Activated CD4-positive, alpha-beta T cell treated with anti-CD3 and anti-CD28 coated beads, Interleukin-2, amount 50 U/mL, for 4 hours (primary cell): ENCODE results near the gene RPL5.

ENCODE experiments used
- DNase-seq, 2 experiments: peaks; one replicate each; pipeline ENCODE4 v3.0.0-alpha.2; 2020

The RPL5 gene

DNA sequence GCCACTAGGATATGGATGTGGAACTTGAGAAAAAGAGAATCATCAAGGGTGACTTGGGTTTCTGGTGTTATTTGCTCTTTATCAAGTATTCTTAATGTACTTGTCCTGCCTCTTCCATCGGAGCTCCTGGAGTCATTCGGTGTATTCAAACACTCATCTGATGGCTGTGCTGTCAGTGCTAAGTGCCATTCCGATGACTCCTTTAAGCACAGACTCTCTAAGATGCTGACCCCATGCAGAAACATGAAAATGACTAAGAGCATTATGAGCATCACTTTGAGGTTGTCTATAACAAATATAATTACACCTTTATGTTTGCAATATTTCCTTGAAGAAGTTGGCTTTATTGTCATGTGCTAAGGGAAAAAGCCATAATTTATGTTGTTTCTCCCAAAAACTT lies 11.3 kb upstream of the RPL5 start:
- DNase-seq: no peak

DNA sequence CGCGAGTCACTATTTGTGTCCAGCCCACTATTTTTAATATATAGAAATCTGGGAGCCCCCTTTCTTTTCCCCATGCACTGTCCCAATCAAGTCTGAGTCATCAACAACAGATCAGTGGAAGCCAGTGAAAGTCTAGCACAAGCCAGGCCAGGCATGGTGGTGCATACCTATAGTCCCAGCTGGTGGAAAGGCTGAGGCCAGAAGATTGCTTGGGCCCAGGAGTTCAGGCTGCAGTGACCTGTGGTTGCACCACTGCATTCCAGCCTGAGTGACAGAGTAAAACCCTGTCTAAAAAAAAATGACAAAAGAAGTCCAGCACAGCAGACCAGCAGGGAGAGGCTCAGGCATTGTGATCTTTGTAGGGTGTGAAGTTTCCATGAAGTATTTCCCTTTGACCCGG lies 9.0 kb upstream of the RPL5 start:
- no peak for DNase-seq

DNA sequence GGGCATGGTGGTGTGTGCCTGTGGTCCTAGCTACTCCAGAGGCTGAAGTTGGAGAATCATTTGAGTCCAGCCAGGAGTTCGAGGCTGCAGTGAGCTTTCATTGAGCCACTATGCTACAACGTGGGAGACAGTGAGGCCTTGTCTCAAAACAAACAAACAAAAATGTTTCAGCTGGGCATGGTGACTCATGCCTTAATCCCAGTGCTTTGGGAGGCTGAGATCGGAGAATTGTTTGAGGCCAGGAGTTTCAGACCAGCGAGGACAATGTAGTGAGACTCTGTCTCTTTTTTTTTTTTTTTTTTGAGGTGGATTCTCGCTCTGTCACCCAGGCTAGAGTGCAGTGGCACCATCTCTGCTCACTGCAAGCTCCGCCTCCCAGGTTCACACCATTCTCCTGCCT lies 5.0 kb upstream of the RPL5 start:
- DNase-seq: no peak

DNA sequence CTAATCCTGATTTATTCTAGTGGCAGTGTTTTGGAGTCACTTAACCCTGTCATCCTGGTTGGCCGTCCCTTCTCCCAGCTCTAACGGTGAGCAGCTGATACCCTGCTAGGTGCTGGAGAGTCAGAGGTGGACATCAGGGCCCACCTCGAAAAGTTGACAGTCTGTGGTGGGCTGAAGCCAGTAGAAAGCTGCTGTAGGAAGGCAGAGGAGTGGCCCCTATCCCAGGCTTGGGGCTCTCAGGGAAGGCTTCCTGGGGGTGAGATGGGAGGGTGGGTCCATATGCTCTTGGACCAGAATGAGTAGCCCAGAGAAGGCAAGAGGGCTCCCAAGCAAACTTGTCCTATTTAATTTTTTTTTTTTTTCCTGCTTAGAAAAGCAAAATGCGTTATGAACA lies 475 bp upstream of the RPL5 start:
- DNase-seq: no peak

DNA sequence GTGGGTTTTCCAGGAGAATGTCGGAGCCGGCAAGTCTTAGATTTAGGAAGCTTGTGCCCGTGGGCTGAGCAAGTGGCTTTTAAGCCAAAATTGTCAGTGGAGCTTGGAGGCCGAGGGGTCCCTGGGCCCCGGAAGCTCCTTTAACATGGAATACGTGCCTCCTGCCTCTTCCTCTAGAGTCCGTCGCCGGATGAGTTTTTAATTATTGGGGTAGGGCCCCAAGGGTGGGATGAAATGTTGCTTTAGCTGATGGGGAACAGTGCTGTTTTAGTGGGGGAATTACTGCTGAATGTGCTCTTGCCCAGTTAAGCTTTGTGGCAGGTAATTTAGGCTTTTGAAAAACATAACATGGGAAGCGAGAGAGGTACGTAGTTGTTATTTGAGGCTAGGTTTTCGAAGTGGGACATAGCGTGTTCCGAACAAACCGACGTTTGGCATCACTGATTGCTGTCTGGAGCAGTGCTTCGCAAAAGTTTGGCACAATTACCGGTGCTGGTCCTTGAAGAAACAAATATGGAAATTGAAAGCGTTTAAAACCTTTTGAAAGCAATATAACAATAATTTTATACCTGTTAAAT lies 786 bp downstream of the RPL5 start:
- DNase-seq: no peak

DNA sequence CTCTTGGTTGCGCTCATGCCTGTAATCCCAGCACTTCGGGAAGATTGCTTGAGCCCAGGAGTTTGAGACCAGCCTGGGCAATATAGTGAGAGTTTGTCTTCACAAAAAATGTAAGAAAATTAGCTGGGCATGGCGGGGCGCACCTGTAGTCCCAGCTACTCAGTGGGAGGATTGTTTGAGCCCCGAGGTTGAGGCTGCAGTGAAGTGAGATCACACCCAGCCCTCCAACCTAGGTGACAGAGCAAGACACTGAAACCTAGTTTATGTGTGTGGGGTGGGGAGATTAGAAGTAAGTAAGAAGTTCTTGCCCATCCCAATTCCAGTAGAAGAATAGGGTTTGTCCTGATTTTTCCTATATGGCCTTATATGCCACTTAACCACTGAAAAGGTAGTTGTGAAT lies 2.0 kb downstream of the RPL5 start:
- no peak for DNase-seq

DNA sequence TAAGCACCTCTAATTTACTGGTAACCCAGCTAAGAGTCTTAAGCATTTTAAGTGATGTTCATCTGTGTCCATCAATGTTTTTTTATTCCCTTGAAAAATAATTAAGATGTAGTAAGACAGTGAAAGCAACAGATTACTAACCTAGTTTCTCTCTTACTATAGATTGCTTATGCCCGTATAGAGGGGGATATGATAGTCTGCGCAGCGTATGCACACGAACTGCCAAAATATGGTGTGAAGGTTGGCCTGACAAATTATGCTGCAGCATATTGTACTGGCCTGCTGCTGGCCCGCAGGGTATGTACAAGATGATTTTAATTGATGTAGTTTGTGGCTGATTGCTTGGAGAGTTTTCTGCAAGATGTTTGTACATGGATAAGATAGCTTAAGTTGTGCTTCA lies 2.8 kb downstream of the RPL5 start:
- no peak for DNase-seq

DNA sequence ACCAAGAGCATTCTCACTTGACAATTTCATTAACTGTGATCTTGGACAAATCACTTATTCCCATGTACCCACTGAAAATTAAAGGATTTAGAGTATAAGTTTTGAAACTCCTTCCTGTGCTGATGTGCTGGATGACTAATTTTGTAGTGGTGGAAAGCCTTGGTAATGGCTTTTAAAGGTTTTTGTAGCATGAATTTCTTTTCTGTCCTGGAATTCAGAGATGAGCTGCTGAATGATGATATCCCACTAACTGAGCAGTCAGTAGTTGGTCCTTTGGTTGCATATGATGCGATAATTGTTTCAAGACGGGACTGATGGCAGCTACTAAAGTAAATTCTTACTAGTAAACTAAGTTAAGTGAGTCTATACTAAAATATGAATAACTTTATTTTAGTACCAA lies 5.2 kb downstream of the RPL5 start:
- no peak for DNase-seq

DNA sequence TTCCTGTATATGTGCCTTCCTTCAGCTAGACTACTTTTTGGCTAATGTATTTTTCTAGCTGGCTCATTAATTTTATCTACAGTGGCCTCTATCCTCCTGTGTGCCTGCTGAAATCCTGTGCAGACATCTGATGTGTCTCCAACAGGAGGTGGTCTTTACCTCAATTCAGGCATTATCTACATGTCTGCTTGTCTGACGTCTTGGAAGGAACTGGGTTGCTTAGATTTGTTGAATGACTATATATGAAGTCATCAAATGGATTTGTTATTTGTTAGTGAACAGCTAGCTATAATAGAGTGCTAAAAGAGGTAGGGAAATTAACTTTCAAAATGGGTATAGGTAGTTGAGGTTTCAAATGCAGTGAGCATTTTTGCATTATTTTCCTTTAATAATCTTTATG lies 6.7 kb downstream of the RPL5 start:
- no peak for DNase-seq

DNA sequence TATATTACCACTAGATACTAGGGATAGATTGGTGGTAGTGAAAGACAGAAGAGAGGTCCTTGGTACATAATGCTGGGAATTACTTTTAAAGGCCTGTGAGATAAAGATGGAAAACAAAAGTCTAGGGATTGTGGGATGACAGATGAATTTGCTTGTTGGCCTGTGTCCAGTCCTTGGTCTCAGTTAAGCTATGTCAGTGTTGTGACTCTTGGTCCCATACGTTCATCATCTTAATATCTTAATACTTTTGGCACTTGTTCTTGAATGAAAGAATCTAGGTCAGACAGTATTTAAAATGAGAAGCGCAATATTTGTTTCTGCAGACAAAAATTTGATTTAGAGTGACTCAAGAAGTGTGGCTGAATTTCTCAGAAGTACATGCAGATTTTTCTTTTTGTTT lies 7.6 kb downstream of the RPL5 start:
- no peak for DNase-seq

DNA sequence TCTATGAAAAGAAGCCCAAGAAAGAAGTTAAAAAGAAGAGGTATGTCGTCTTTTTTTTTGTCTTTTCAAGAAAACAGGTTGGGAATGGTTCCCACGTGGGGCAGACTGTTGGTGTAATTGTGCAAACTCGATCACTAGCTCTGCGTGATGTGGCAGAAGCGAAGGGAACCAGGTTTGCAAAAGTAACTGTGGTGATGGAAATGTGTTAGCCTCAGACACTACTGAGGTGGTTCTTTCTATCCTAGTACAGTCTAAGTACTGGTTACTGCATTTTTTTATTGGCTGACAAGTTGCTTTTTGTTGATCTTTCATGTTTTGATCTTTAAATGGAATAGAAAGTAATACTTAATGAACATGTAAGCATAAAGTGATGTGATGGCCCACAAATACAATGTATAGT lies 8.8 kb downstream of the RPL5 start:
- DNase-seq: no peak

DNA sequence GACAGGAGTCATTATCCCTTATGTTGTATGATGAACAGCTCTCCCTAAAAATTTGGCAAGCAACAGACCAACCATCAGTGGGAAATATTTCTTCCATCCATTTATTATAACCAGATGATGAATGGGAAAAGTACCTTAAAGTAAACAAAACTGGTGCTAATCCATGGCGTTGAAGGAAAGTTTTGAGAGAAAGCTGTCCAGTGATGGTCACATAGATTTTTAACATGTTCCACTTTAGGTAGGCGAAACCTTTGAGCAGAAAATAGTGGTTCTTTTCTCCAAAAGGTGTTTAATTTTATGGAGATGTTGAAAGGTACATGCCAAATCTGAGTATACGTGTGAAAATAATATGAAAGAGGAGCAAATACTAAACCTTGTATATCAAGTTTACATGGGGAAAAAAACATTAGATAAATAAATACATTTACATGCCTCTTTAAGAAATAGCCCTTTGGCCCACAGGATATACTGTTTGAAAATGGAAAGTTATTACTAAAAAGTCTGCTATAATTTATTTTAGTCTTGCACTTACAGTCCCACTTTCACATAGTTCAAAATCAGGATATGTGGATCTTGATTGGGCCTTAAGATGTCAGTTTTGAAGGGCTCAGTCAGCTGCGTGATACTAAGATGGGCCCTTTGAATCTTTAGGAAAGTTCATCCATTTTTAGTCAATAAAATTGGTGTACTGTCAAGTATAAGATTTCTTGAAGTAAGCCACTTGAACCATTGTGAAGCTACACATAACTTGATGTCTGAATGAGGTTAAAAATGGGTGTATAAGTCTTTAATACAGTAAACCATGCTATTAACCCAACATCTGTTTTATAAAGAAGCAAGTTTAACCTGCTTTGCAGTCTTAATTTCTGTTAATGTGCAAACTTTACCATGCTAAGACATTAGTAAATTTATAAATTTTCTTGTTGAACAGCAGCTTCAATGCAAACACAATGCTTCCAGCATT lies 10.5 kb downstream of the RPL5 start:
- no peak for DNase-seq

DNA sequence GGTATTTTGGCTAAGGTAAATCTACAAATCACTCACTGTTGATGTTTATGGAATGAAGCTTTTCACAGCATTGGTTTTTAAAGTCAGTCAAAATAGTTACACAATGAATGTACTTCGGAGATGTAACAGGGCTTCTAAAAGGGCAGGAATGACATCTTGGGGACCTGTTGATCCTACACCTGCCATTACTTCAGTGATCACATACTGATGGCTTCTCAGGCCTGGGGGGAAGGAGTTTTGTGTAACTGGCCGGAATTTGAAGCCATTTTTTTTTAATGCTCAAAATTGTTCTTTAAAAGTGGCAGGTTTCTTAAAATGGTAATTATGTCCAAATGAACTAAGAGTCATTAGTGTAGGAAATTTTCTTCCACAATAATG lies 11.2 kb downstream of the RPL5 start:
- no peak for DNase-seq

DNA sequence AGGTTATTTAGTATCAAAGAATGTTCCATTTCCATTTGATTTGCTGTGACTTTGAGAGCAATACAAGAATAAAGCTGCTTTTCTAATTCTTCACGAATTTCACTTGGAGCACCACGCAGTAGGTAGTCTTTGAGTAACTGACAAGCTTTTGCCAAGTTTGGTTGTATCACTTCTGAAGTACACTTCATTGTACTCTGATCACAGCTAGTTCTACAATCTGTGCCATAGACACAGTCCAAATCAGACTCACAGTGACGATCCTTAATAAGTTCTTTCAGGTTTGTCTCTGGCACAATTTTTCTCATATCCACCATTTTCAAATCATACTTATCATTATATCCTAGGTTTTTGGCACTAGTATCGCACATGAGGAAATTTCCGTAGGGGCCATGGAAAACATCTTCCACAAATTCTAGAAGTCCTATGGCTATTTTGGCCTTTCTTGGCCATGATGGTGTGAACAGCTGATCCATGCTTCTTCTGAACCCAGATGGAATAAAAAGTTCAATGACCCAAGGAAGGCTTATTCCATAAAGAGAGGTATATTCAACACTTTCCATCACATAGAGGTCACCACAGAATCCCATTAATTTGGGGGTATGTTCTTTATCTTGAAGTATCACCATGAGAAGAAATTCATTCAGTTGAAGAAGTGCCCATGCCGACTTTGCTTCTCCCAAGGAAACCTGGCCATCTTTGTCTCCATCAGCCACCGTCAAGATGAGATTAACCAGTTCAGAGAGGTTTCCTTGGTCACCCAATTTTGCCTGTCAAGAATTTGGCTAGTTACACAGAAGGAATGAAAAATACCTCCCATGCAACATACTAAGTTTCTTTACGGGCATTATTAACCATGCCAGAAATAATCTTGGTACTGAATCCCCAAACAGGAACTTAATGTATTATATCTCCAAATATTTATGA lies 11.9 kb downstream of the RPL5 start:
- no peak for DNase-seq

DNA sequence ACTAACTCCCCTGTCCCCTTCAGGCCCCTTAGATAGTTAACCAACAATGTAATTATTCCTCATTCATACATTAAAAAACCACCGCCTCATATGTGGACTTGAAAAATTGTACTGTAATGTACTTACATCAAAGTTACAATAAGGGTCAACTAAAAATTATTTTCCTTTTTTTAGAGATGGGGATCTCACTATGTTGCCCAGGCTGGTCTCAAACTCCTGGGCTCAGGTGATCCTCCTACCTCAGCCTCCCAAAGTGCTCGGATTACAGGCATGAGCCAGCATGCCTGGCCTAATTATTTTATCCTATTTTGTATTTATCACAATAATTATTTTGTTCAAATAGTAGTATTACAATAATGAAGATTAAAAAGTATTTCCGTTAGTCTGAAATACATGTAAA lies 12.6 kb downstream of the RPL5 start:
- DNase-seq: no peak

DNA sequence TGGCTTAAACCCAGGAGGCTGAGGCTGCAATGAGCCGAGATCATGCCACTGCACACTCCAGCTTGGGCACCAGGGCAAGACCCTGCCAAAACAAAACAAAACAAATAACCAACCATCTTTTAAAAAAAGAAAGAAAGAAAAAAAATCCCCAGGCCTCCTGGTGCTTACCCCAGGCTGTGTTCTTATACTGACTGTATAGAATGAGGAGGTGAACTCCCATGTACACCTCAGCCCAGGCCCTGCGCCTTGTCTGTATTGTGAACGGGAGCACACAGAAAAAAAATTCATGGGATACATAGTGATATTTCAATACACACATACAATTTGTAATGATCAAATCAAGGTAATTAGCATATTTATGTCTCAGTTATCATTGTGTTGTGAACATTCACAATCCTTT lies 14.1 kb downstream of the RPL5 start:
- no peak for DNase-seq

DNA sequence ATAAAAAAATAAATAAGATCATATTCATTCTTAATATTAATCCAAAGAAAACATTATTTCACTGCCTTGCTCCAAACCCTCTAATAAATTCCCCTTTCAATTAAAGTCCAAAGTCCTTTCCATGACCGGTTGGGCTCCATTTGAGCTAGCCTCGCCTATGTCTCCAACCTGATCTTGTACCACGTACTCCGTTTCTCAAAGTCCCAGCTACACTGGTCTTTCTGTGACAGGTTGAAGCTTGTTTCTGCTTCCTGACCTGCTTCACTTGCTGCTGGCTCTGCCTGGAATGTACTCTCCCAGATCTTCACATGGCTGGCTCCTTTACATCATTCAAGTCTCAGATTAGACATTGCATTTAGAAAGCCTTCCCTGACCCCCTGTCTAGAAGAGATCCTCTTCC lies 16.4 kb downstream of the RPL5 start:
- DNase-seq: no peak

DNA sequence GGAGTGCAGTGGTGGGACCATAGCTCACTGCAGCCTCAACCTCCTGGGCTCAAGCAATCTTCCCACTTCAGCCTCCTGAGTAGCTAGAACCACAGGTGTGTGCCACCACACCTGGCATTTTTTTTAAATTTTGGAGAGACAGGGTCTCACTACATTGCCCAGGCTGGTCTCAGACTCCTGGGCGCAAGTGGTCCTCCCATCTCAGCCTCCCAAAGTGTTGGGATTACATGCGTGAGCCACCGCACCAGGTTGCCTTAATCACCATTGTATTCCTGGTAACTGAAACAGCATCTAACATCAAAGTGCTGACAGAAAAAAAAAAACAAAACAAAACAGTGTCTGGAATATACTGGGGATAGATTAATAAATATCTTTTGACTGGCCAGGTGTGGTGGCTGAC lies 18.2 kb downstream of the RPL5 start:
- DNase-seq: no peak

DNA sequence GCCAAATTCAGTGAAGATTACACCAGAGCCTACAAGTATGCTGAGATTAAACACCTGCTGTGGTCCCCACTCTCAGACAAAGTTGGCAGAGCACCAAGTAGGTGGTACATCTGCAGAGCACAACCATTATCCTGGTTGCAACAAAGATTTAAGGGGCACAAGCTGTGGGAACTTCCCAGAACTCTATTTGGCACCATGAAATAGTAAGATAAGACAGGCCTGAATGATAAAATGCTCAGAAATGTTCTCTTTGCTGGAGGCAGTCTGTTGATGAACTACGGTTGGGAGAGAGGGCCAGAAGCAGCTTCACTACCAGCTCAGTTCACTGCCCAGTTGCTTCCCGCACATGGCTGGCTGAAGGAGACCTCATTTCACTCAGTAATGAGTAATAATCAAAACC lies 19.9 kb downstream of the RPL5 start:
- no peak for DNase-seq

DNA sequence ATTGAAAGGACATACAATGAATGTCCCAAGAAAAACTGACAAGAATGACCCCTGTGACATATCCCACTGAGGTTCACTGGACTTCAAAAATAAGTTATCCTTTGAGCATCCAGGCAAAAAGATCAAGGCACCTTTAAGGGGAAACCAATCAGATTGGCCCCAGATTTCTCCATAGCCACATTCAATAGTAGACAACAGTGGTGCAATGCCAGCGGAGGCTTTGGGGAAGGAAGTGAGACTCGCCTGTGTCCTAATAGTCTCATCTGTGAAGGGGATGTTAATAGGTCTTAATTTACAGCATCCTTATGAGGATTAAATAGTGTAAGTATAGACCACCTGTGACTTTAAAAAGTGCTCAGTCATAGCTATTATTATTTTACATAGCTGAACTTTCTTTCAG lies 21.5 kb downstream of the RPL5 start:
- no peak for DNase-seq

DNA sequence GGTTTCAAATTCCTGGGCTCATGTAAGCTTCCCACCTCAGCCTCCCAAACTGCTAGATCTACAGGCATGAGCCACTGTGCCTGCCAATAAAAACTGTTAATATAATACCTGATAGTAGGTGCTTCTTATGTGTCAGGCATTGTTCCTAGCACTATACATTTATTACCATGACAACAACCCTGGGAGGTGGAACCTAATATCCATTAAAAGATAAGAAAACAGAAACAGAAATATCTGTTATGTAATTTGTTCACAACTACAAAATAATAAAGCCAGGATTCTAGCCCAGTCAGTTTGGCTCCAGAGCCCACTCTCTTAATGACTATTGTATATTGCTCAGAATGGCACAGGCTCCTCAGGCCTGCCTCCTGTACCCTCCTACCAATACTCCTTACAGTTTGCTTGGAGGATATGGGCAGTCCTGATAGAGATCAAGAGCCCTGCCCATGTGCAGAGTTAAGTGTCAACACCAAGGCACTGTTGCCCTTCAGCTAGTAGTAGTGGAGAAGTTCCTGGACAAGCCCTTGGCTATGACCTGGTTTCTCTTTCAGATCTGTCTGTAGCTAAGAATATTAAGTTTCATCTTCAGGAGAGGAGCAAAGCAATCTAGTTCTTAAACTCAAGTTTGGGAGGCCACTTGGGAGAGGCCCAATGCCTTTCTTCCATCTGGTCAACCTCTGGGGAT lies 22.4 kb downstream of the RPL5 start:
- no peak for DNase-seq

DNA sequence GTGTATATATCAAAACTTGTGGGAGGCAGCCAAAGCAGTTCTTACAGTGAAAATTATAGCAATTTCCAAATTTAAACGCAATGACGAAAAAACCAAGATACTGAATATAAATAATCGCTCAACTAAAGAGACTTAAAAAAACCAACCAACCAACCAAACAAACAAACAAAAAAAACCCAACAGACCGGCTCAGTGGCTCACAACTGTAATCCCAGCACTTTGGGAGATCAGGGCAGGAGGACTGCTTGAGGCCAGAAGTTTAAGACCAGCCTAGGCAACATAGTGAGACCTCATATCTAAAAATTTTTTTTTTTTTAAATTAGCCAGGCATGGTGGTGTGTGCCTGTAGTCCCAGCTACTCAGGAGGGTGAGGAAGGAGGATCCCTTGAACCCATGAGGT lies 23.4 kb downstream of the RPL5 start:
- no peak for DNase-seq

DNA sequence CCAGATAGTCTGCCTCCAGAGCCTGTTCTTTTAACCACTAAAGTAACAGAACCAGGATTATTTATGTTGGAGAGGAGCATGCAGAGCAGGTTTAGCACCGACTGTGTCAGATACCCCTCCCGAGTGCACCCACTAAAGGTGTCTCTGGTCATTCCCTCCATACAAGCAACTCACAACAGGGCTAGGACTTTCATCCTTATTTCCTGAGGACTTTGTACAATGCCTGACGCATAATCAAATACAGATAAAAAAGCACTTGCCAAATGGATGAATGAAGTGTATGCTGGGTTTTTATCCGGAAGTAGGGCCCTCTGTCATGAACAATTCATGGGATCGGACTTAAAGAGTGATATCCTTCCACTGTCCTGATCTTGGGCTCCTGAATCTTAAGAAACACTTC lies 26.0 kb downstream of the RPL5 start:
- no peak for DNase-seq
